Islet precursor cell (in vitro differentiated cells): ENCODE data around the gene RPLP1.

ENCODE experiments used
- DNase-seq: peaks from one replicate; pipeline ENCODE4 v3.0.0-alpha.2; 2018

RPLP1 gene

DNA sequence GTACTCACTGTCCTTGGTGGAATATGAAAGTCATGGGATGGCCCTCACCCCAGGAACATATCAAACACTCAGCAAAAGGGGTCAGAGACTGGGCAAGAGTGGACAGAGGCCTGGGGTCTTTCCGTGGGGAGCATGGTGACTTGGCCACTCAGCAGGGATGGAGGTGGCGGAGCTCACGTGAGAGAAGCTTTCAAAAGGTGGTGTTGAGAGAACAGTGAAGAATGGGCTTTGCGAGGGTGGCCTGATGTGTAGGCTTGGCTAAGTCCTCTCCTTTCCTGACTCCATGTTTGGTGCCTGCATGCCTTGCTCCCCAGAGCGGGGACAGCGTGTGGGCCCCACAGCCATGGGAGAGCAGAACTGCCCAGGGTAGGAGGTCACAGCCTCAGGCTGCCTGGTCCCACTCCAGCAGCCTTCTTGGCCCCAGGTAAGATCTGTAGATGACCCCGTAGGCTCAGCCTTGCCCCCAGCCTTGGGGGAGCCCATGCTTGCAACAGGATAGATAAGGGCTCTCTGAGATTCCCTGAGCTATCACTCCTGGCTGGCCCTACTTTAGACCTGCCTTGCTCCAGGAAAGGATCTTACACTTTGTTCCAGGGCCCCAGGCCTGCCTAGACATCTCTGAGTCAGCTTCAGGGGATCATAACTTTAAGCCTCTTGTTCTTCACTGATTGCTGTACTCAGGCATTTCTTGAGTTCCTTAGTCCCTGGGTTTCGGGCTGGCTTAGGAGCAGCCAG, 17.0 kb downstream of the RPLP1 start:
- peak; percentile 88 for DNase-seq

DNA sequence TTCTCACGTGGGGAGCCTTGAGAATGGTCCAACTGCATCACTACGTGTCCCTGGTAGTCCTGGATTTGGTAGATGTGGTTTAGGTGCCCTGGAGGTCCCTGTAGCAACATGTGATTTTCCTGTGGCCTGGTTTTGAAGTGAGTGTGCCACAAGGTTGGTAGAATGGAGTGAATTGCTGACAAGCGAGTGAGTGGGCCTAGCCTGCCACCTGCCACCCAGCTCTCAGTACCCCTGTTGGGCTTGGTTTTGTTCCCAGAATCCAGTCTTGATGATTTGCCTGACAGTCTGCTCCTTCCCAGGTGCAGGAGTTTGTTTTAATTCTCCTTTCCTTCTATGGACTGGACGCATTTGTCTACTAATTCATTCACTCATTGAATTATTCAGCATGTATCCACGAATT, 19.4 kb downstream of the RPLP1 start:
- peak; percentile 14 for DNase-seq

DNA sequence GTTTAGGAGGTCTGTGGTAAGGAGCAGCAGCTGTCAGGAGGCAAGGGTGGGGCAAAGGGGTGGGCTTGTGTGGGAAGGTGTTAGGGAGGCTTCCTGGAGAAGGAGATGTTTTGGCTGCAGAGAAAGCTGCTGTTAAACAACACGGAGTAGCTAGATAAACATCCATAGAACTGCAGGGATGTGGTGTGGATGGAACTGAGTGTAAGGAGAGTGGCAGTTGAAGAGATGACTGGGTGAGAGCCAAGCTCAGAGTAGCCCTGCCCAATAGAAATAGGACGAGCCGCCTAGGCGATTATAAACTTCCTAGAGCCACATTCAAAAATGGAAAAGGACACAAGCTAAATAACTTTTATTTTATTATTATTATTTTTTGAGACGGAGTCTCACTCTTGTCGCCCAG, 19.9 kb downstream of the RPLP1 start:
- DNase-seq = peak; percentile 18

DNA sequence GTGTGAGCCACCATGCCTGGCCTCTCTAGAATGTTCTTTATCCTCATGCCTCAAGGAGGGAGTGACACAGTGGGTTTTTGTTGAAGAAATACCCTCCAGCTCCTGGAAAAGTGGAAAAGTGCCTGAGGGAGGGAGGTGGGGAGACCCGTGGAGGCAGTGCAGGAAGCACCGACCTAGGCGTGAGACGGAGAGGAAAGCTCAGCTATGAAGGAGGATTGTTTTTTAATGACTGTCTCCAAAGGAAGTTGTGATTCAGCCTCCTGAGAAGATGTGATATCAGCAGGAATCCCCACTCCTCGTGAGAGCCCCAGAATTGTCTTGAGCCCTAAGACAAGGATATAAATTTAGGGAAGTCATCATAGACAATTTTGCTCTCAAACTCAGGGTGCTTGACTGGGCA, 21.7 kb downstream of the RPLP1 start:
- DNase-seq = peak; percentile 53

DNA sequence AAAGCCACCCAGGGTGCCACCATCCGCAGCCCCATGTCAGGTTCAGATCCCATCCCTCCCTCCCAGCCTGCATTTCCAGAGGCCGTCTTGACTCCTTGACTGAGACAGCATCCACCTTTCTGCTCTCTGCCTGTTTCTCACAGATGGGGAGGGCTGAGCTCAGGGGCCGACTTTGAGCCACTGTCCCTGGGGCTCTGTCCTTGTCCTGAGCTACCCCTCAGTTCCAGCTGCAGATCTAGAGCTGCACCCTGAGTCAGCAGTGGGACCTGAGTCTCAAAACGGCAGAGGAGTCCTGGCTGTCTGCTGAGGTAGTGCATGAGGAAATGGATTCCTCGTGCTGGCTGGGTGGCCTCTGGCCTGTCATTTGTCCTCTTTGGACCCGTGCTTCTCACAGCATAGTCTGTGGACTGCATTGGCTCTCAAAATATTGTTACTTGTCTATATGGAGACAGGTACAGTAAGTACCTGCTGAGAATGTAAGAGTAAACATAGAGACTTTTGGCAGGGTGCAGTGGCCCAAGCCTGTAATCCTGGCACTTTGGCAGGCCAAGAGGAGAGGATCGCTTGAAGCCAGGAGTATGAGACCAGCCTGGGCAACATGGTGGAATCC, 22.3 kb downstream of the RPLP1 start:
- DNase-seq = peak; percentile 69

DNA sequence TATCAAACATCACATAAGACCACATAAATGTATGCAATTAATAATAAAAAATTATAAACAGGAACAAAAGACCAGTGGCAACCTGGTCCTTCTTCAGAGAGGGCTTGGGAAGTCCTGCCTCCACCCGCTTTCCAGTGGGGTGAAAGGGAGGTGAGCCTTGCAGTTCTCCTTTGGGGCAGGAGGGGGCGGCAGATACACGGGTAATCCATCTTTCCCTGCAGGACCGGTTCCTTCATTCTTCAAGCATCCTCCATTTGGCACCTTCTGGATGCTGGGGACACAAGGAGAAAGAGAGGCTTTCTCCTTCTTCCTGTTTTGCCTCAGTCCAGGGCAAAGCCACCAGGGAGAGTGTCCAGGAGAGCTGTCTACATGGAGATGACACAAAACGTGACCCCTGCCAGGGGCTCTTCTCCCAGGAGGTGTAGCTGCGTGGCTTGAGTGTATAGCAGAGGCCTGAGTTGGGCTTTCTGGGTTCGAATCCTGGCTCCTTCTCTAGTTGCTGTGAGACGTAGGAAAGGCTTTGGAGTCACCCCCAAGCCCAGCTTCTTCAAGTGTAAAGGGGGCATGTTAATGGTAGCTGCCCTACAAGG, 23.2 kb downstream of the RPLP1 start:
- DNase-seq = peak; percentile 88

DNA sequence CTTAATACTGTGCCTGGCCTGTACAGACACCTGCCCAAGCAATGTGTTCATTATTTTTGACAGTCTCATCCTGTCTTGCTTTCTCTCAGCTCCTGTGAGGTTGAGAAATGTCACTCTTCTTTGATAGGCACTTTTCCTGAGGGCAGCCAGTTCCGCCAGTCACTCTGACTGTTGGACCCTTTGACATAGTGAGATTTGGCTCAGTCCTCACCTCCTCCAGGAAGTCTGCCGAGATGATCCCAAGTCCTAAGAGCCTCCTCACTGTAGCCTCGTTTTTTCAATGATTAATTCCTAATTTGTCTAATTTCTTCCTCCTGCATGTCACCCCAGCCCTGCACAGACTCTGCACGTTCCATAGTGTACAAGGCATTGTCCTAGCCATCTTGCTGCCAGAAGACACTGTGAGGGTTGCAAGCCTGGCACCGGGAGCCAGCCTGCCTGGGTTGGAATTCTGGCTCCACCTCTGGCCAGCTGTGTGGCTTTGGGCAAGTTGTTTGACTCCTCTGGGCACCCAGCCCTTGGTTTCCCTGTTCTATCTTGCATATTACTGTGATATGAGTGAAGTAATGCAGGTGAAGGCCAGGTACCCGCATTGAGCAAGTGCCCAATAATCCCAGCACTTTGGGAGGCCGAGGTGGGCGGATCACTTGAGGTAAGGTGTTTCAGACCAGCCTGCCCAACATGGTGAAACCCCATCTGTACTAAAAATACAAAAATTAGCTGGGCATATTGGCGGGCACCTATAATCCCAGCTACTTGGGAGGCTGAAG, 24.3 kb downstream of the RPLP1 start:
- peak; percentile 21 for DNase-seq

DNA sequence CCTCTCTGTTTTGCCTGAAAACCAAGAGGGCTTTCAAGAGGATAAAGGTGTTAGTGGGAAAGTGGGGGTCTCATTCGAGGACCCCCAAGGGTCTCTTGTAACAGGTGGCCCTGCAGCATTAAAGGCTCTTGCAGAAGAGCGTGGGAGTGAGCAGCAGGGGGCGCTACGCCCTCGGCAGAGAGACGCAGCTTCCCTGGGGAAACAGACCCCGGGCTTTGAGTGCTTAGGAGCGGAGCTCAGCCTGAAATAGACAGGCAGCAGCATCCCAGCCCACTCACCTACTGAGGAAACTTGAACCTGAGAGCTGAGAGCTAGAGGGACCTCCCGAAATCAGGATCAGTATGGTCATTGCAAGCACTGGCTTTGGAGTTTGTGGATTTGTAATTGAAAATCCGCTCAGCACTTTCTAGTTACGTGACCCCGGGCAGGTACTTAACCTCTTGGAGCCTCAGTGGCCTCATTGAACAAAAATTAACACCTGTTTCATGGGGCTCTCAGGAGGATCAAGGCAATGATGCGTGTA, 25.7 kb downstream of the RPLP1 start:
- DNase-seq = peak; percentile 81

DNA sequence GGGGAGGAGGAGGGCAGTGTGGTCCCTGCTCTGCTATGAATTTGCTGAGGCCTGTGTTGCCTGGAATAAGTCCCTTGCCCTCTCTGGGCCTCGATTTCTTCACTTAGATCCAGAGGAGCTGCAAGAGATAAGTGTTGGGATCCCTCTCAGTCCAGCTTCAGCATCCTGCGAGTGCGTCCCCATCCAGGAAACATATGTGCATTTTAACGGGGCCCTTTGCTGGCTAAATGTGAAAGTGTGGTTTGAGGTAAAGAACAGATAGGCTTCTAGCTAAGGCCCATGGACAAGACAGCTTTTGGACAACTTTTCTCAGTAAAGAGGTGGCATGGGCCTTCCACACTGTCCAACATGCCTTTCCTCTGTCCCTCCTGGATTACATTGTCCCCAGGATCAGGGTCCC, 26.5 kb downstream of the RPLP1 start:
- no peak for DNase-seq

DNA sequence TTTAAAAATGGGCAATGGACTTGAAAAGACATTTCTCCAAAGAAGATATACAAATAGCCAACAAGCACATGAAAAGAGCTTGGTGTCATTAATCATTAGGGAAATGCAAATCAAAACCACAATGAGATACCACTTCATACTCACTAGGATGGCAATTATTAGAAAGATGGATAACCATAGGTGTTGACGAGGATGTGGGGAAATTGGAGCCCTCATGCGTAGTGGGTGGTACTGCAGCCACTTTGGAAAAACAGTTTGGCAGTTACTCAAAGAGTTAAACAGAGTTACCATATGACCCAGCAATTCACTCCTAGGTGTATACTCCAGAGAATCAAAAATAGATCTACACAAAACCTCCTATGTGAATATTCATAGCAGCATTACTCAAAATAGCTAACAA, 27.4 kb downstream of the RPLP1 start:
- no peak for DNase-seq

DNA sequence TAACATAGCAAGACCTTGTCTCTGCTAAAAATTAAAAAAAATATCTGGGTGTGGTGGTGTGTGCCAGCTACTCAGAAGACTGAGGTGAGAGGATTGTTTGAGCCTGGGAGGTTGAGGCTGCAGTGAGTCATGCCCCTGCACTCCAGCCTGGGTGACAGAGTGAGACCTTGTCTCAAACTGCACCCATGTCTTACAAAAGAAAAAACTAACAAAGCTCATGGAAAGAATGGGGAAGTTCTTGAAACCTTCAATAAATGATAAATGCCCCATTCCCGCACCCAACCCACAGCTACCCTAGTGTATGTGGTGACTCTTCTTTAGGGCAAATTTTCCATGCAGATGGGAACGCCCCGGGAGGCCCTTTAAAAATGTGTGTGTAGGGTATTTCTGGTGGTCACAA, 28.3 kb downstream of the RPLP1 start:
- peak; percentile 40 for DNase-seq

DNA sequence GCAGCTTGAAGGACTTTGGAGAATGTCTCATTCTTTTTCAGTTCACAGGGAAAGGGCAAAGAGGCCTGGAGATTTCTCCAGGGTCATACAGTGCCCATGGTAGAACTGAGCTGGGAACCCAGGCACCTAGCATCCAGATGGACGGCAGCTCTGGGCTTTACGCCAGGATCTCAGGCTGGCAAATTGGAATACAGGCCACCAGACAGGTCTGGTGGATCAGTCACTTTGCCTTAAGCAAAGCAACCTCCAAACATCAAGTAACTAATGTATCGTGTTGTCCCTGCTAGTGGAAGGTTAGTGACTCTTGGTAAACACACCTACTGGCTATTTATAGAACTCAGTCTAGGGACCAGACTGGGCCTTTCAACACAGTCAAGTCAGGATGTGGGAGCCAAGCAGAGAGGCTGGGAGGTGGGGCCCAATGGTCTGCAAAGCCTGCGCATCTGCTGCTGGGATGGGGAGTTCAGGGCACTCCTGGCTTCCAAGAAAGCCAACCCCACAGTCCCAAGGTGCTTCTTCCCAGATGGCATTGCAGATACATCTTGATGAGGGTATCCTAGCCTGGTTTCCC, 30.2 kb downstream of the RPLP1 start:
- DNase-seq = peak; percentile 45

DNA sequence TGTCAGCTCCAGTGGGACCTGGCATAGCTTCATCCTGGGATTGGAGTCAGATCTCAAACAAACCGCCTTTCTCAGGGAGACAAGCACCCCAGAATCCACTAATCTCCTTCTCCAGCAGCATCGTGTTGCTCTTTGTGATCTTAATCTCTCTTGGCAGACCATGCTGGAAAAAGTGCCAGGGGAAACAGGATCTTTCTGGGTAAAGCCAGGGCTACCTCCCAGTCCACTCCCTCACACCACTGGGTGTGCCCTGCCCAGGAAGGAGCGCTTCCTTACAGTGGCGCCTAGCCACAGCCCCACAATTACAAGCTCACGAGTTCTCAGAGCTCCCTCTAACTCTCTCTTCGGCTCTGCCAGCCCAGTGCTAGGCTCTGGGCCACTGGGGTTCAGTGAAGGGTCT, 32.2 kb downstream of the RPLP1 start:
- peak; percentile 29 for DNase-seq

DNA sequence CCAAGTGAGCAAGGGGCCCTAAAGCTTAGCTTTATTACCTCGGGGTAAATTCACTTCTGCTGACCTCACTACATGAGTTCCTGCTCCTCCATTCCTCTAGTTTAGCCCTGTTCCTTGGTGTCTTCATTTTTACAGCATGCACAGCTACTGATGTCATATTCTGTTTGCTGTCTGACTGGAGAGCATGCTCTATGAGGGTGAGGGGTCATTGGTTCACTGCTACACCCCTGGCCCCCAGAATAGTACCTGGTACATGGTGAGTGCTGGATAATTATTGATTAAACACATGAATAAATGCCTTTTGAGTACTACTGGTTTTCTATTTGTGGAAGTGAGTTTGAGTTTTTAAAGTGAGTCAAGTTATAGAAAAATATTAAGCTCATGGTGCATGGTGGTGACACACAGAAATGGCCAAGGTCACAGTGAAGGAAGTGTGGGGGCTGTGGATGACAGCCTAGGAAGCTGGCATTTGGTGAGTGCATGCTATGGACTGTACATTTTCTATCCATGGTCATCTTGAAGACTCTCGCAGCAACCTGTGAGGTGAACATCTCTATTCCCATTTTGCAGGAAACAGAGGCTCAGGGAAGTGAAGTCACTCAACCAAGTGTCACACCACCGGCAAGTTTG, 34.0 kb downstream of the RPLP1 start:
- peak; percentile 15 for DNase-seq

DNA sequence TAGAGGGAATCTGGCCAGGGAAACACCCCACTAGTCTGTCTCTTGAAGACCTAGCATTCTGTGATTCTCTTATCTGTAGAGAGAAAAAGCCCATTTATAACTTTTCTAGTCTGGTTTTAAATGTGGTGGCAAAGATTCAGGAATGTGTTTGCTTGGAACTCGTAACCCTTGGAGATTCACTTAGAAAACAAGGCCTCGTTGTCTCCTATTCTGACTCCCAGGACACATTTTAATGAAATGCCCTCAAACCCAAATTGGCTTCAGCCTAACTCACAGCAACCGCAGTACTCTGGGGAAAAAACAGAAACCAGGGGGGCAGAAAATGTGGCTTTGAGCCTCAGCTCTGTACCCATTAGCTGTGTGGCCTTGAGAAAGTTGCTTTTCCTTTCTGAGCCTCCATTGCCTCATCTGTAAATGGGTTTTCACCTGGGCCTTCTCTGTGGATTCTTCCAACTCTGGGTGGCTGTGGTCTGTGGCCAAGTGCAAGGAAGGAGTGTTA, 36.5 kb downstream of the RPLP1 start:
- DNase-seq = peak; percentile 48

DNA sequence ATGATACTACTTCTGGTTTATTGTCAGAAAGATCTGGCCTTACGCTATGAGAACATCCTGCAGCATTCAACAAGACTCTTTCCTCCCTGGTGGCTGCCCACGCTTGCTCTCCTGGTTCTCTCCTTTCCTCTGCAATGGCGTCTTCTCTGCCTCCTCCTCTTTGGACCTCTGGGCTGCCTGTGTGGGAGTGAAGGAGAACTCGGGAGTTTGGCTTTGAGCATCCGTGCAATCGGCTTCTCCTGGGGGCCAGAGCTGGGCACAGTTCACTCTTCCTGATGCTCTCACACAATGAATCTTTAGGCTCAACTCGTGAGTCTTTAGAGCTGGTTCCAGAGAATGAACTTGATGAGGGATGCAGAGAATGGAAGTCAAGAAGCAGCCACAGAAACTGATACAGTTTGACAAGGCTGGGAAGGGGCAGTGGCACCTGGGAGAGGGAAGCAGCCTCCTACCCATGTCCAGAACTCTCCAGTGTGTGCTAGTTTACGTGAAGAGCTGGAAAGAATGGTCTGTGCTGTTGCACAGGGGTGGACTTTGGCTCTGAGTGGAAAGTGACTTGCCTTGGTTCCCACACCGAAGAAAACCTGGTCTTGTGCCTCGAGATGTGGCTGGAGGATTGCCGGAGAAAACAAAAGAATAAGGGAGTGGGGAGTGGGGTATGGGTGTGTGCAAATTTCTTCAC, 37.9 kb downstream of the RPLP1 start:
- peak; percentile 49 for DNase-seq

DNA sequence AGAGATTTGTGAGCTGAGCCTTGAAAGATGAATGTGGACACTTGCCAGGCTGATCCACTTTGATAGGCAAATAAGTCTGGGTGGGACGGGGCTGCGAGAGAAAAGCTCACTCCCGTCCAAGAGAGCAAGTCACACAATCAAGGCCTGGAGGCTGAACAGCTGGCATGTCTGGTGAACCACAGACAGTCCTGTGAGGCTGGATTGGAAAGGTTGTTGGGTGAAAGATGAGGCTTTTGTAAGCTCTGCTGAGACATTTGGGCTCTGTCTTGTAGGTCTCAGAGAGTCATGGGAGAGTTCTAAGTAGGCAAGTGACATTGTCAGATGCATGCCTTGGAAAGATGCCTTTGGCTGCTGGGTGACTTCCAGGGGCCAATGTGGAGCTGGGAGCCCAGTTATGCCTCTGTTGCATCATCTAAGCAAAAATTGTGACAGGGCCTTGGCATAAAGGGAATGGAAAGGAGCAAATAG, 38.5 kb downstream of the RPLP1 start:
- no peak for DNase-seq

DNA sequence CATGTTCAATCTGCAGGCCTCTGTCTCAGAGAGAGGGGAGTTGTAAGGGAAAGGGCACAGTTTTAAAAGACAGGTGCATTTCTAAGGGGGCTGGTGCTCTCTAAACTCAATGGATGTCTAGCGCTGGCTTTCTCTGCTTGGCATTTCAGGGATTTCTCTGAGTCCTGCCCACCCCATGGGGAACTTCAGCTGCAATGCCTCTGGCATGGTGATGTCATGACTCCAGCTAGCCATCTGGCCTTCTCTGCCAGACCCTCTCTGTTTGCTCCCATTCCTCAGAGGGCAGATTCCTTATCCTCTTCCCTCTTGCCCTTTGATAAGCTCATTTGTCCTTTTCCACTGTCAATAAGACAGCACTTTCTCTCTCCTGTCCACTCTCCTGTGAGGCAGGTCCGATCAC, 40.8 kb downstream of the RPLP1 start:
- peak; percentile 61 for DNase-seq

DNA sequence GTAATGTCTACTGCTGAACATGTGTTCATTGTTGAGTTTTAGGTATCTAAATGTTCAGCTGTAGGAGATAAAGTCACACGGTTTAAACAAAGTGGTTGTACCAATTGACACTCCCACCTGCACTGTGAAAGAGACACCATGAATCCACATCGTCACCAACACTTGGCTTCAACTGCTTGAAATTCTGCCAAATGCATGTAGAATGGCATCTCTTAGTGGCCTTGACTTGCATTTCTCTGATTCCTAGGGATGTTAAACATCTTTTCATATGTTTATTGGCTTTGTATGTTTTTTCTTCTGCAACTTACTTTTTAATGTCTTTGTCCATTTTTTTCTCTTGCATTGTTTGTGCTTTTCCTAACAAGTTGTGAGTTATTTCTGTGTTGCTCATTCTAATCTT, 43.4 kb downstream of the RPLP1 start:
- peak; percentile 0 for DNase-seq

DNA sequence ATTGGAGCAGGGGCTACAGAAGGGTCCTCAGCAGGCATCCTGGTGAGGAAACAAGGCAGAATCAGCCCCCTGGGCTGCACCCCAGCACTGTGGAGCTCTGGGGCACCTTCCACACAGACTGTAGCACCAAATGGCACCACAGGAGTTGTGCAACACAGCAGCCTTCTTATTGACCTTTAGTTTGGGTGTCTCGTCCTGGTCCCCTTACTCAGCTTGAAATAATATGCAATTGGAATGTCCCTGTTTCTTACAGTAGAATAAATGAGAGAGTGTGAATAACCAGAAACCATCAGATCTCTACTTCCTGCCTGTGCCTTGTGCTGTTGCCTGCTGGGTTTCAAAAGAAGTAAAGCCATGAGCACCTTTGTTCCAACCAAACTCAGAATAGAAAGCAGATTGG, 44.5 kb downstream of the RPLP1 start:
- DNase-seq = peak; percentile 8

DNA sequence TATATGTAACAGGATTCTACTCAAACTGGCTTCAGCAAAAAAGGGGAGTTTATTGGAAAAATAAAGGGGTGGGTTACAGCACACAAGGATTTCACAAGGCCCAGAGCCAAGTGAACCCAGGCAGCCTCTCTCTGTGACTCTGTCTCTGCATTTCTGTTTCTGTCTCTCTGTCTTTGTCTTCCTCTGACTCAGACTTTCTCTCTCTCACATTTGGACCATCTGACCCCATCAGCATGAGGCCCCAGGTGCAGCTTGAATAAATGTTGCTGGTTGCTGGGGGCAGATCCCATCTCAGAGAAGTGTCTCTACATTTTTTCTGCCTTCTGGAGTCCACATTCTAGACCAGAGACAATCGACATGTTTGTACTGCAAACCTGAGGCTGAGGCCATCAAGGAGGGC, 45.0 kb downstream of the RPLP1 start:
- peak; percentile 43 for DNase-seq

DNA sequence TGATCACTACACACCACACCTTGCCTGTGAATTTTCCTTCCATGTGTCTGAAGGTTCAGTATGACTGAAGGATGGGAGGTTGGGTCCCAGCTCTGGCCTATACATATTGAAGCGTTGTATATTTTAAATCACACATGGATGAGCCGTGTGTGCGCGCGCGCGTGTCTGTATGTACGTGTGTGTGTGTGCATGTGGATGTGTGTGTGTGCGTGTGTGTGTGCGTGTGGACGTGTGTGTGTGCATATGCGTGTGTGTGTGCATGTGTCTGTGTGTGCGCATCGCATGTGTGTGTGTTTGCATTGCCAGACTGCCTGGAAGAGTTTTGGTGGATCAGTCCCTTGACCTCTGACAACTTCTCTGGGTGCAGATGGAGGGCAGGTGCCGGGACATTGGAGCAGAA, 45.7 kb downstream of the RPLP1 start:
- peak; percentile 45 for DNase-seq
